HG02623 (cell line): ENCODE results near the gene CDC14B.
"Not testable (repeated sequence)": the region's sequence is repeated elsewhere in the genome, so short reads cannot be mapped to it uniquely, and the experiment has no call there.

Source experiments
- ATAC-seq: cut with Tn5 transposase; IDR thresholded peaks from one replicate; pipeline ENCODE4 v1.9.1; 2021; ENCODE audit warnings: moderate library complexity; ENCODE audit not compliant: unreplicated experiment

Gene CDC14B

GRCh38 chr9:96626912-96627311, 7.3 kb upstream of the CDC14B start:
- ATAC-seq, result no peak

GRCh38 chr9:96621618-96622017, 2.0 kb upstream of the CDC14B start:
- ATAC-seq, result no peak

- no peak for ATAC-seq
Measured at GRCh38 chr9:96620832-96621269, 1.2 kb upstream of the CDC14B start.

GRCh38 chr9:96620181-96620514, 505 bp upstream of the CDC14B start:
- no peak for ATAC-seq

GRCh38 chr9:96619124-96619465, 548 bp downstream of the CDC14B start:
- ATAC-seq, result no peak

GRCh38 chr9:96618209-96619123, 1.2 kb downstream of the CDC14B start:
- no peak for ATAC-seq

- ATAC-seq, result no peak
Measured at GRCh38 chr9:96617439-96618185, 2.0 kb downstream of the CDC14B start.

GRCh38 chr9:96616817-96617438, 2.7 kb downstream of the CDC14B start:
- no peak for ATAC-seq

GRCh38 chr9:96615411-96615810, 4.2 kb downstream of the CDC14B start:
- ATAC-seq, result no peak

- not testable (repeated sequence) for ATAC-seq
Measured at GRCh38 chr9:96614664-96615063, 5.0 kb downstream of the CDC14B start.

- no peak for ATAC-seq
Measured at GRCh38 chr9:96612966-96613589, 6.6 kb downstream of the CDC14B start.

GRCh38 chr9:96612105-96612965, 7.3 kb downstream of the CDC14B start:
- ATAC-seq, result no peak

- ATAC-seq, result no peak
Measured at GRCh38 chr9:96611302-96611701, 8.3 kb downstream of the CDC14B start.

- no peak for ATAC-seq
Measured at GRCh38 chr9:96609732-96610131, 9.9 kb downstream of the CDC14B start.

- no peak for ATAC-seq
Measured at GRCh38 chr9:96607971-96608370, 11.7 kb downstream of the CDC14B start.

- no peak for ATAC-seq
Measured at GRCh38 chr9:96605328-96605727, 14.3 kb downstream of the CDC14B start.

- no peak for ATAC-seq
Measured at GRCh38 chr9:96604004-96604319, 15.7 kb downstream of the CDC14B start.

- no peak for ATAC-seq
Measured at GRCh38 chr9:96603305-96604003, 16.2 kb downstream of the CDC14B start.

GRCh38 chr9:96599298-96599697, 20.3 kb downstream of the CDC14B start:
- no peak for ATAC-seq

- no peak for ATAC-seq
Measured at GRCh38 chr9:96596601-96597111, 23.0 kb downstream of the CDC14B start.
